HG02885 (cell line): ENCODE measurements around the gene MRPL3.

Experiments used
- ATAC-seq: cut with Tn5 transposase; IDR thresholded peaks from one replicate; pipeline ENCODE4 v1.9.1; 2021; ENCODE audit warnings: mild to moderate bottlenecking; ENCODE audit not compliant: unreplicated experiment, poor library complexity

The MRPL3 gene

GRCh38 chr3:131502530-131503319, at the start of gene MRPL3:
MRPL3 (minus strand) TSS chr3:131502971; CDS start chr3:131502821, 150 bp downstream.
- ATAC-seq, result peak; percentile 94

- no peak for ATAC-seq
Measured at GRCh38 chr3:131551761-131552160, 49.0 kb upstream of the MRPL3 start.

- no peak for ATAC-seq
Measured at GRCh38 chr3:131550562-131551465, 48.0 kb upstream of the MRPL3 start.

GRCh38 chr3:131549340-131549739, 46.6 kb upstream of the MRPL3 start:
- no peak for ATAC-seq

GRCh38 chr3:131547585-131547984, 44.8 kb upstream of the MRPL3 start:
- no peak for ATAC-seq

- ATAC-seq, result no peak
Measured at GRCh38 chr3:131546441-131546840, 43.7 kb upstream of the MRPL3 start.

GRCh38 chr3:131544557-131544956, 41.8 kb upstream of the MRPL3 start:
- ATAC-seq, result no peak

GRCh38 chr3:131543714-131544113, 40.9 kb upstream of the MRPL3 start:
- ATAC-seq, result no peak

- ATAC-seq, result no peak
Measured at GRCh38 chr3:131541288-131541687, 38.5 kb upstream of the MRPL3 start.

GRCh38 chr3:131540821-131541220, 38.0 kb upstream of the MRPL3 start:
- ATAC-seq, result no peak

- no peak for ATAC-seq
Measured at GRCh38 chr3:131540143-131540542, 37.4 kb upstream of the MRPL3 start.

- no peak for ATAC-seq
Measured at GRCh38 chr3:131538968-131539367, 36.2 kb upstream of the MRPL3 start.

- no peak for ATAC-seq
Measured at GRCh38 chr3:131537531-131537930, 34.8 kb upstream of the MRPL3 start.

GRCh38 chr3:131535596-131535995, 32.8 kb upstream of the MRPL3 start:
- no peak for ATAC-seq

GRCh38 chr3:131535131-131535530, 32.4 kb upstream of the MRPL3 start:
- ATAC-seq, result no peak

- no peak for ATAC-seq
Measured at GRCh38 chr3:131532645-131533044, 29.9 kb upstream of the MRPL3 start.

- ATAC-seq, result no peak
Measured at GRCh38 chr3:131530843-131531242, 28.1 kb upstream of the MRPL3 start.

GRCh38 chr3:131530388-131530787, 27.6 kb upstream of the MRPL3 start:
- no peak for ATAC-seq

- no peak for ATAC-seq
Measured at GRCh38 chr3:131526801-131527347, 24.1 kb upstream of the MRPL3 start.

GRCh38 chr3:131518680-131519079, 15.9 kb upstream of the MRPL3 start:
- no peak for ATAC-seq

- ATAC-seq, result no peak
Measured at GRCh38 chr3:131505421-131505820, 2.6 kb upstream of the MRPL3 start.
